CD4-positive, alpha-beta T cell (primary cell): ENCODE results near the gene FOXG1. TPM values are rescaled to one million over a fixed set of nuclear protein-coding genes. Genes with fewer than 3 reads are reported as not detected.

ENCODE experiments used
- ATAC-seq: fragments of 200-7000 bp; cut with Tn5 transposase; one replicate; pipeline ENCODE4 v1.10.0; 2022; ENCODE audit warnings: mild to moderate bottlenecking; ENCODE audit not compliant: poor library complexity
- CTCF ChIA-PET: fragments of 350-600 bp; sonication (Branson Sonifier 250); formaldehyde crosslinking; loops from one replicate; lab custom pipeline; 2021; ENCODE audit warnings: antibody characterized with exemption, inconsistent platforms; lab: Charles Lee
- POLR2A ChIA-PET: fragments of 350-600 bp; sonication (Branson Sonifier 250); formaldehyde crosslinking; loops from one replicate; lab custom pipeline; 2021; ENCODE audit warnings: antibody characterized with exemption, inconsistent platforms; lab: Charles Lee
- DNase-seq, 14 experiments: peaks; one replicate each; pipeline ENCODE4 v3.0.0-alpha.2; 2013 to 2020; ENCODE audit warnings: mixed read lengths in 2 of 14
- H3K27ac ChIP-seq, 2 donors: one replicate each; pipeline versions ENCODE4 v1.5.1 to v1.7.0; 2013; ENCODE audit warnings: low read length in 2 of 2, low read depth in 1 of 2, mild to moderate bottlenecking in 1 of 2
- H3K27me3 ChIP-seq, 2 experiments: 1 replicate in 1 of 2; 2 replicates in 1 of 2; pipeline versions ENCODE4 v1.6.1 to v1.7.0; 2013; ENCODE audit warnings: low read length in 2 of 2, control low read depth in 1 of 2, mild to moderate bottlenecking in 1 of 2, moderate library complexity in 1 of 2; ENCODE audit not compliant: insufficient read depth in 2 of 2, control insufficient read depth in 1 of 2
- H3K36me3 ChIP-seq: one replicate; pipeline ENCODE4 v1.6.1; 2013; ENCODE audit warnings: low read length, control low read depth; ENCODE audit not compliant: insufficient read depth
- H3K4me1 ChIP-seq: one replicate; pipeline ENCODE4 v1.6.1; 2013; ENCODE audit warnings: low read length, control low read depth; ENCODE audit not compliant: insufficient read depth
- H3K4me3 ChIP-seq: one replicate; pipeline ENCODE4 v1.5.1; 2013; ENCODE audit warnings: mild to moderate bottlenecking, low read length, moderate library complexity
- H3K9me3 ChIP-seq, 2 experiments: 1 replicate in 1 of 2; 2 replicates in 1 of 2; pipeline versions ENCODE4 v1.6.1 to v1.7.0; 2013; ENCODE audit warnings: low read length in 2 of 2, mild to moderate bottlenecking in 2 of 2, control low read depth in 1 of 2, moderate library complexity in 1 of 2; ENCODE audit not compliant: control insufficient read depth in 1 of 2, insufficient read depth in 1 of 2
- H3K27ac Mint-ChIP-seq: one replicate; pipeline ENCODE4 v1.8.0; 2020; ENCODE audit warnings: mixed read lengths
- H3K27me3 Mint-ChIP-seq: one replicate; pipeline ENCODE4 v1.8.0; 2021; ENCODE audit warnings: mixed read lengths
- H3K36me3 Mint-ChIP-seq: one replicate; pipeline ENCODE4 v1.8.0; 2021; ENCODE audit warnings: low read depth, mixed read lengths
- H3K4me1 Mint-ChIP-seq: one replicate; pipeline ENCODE4 v1.8.0; 2021; ENCODE audit warnings: low read depth, mixed read lengths
- H3K4me3 Mint-ChIP-seq: one replicate; pipeline ENCODE4 v1.8.0; 2020; ENCODE audit warnings: mild to moderate bottlenecking, mixed read lengths
- H3K9me3 Mint-ChIP-seq: one replicate; pipeline ENCODE4 v1.8.0; 2020; ENCODE audit warnings: mixed read lengths
- CTCF ChIP-seq: fragments of 200-600 bp; IDR thresholded peaks from one replicate; pipeline ENCODE4 v1.8.0; 2022; ENCODE audit warnings: antibody characterized with exemption, mild to moderate bottlenecking
- intact Hi-C, 2 experiments: fragments of 100-400 bp; cut with DNase I in 1 of 2; cut with micrococcal nuclease in 1 of 2; formaldehyde crosslinking; loops; one replicate each; pipeline versions ENCODE4 v1.15.1 to v1.9.0; 2023 to 2025; cut with DNase I, micrococcal nuclease
- total RNA-seq, 174 experiments: library from RNA in 2 of 174; stranded (reverse) in 2 of 174; gene quantifications; one replicate each; pipeline ENCODE4 v1.2.3 and lab custom pipeline; 2021 to 2026

FOXG1 gene
- total RNA-seq, 2 experiments from 2014 or later: not detected

DNA sequence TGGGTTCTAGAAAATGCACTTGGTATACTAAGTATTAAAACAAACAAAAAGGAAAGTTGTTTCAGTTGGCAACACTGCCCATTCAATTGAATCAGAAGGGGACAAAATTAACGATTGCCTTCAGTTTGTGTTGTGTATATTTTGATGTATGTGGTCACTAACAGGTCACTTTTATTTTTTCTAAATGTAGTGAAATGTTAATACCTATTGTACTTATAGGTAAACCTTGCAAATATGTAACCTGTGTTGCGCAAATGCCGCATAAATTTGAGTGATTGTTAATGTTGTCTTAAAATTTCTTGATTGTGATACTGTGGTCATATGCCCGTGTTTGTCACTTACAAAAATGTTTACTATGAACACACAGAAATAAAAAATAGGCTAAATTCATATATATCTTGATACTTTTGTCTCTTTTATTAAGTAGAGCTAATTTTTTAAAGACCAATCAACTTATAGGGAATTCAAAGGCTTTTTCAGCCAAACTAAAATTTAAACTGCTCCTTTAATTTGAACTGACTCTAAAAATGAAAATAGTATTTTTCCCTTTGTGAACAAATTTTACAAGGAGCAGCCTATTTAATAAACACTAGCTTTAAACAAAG, 2.8 kb downstream of the FOXG1 start:
- peaks cover 10% of the 10 kb centered on the region for H3K4me1 ChIP-seq
- no peak overlapping the region for H3K27ac ChIP-seq
- intact Hi-C loops: no loop called here
- Mint-ChIP-seq H3K27ac (no peak overlapping the region), H3K4me3 (no peak overlapping the region), H3K4me1 (peaks cover 14% of the 10 kb centered on the region), H3K9me3 (peaks cover 4% of the 10 kb centered on the region), H3K27me3 (peaks cover 78% of the 10 kb centered on the region), H3K36me3 (no peaks in the 10 kb centered on the region)
- no peaks in the 10 kb centered on the region for H3K36me3 ChIP-seq
- DNase-seq: no peak
- ATAC-seq: no peak
- no peak overlapping the region for H3K4me3 ChIP-seq
- H3K9me3 ChIP-seq: peaks cover 12 to 34% of the 10 kb centered on the region in 2 experiments
- CTCF ChIA-PET: no interaction called here
- H3K27me3 ChIP-seq: peaks cover 46 to 62% of the 10 kb centered on the region in 2 experiments
- POLR2A ChIA-PET: no interaction called here
- TF ChIP-seq CTCF: no peak

- Mint-ChIP-seq H3K9me3 (peaks cover 4% of the 10 kb centered on the region), H3K4me1 (peaks cover 11% of the 10 kb centered on the region), H3K27ac (no peak overlapping the region), H3K27me3 (peaks cover 78% of the 10 kb centered on the region), H3K36me3 (no peaks in the 10 kb centered on the region), H3K4me3 (no peak overlapping the region)
- CTCF ChIA-PET: no interaction called here
- peaks cover 43 to 62% of the 10 kb centered on the region in 2 experiments for H3K27me3 ChIP-seq
- DNase-seq: no peak
- no peak overlapping the region for H3K4me3 ChIP-seq
- peaks cover 12 to 39% of the 10 kb centered on the region in 2 experiments for H3K9me3 ChIP-seq
- H3K36me3 ChIP-seq: no peaks in the 10 kb centered on the region
- H3K4me1 ChIP-seq: peaks cover 10% of the 10 kb centered on the region
- TF ChIP-seq CTCF: no peak
- no peak overlapping the region for H3K27ac ChIP-seq
- ATAC-seq: no peak
- POLR2A ChIA-PET: no interaction called here
- intact Hi-C loops: no loop called here
Observed at GRCh38 chr14:28770061-28770460, 3.5 kb downstream of the FOXG1 start.

- no peak overlapping the region for H3K27ac Mint-ChIP-seq
- H3K27me3 ChIP-seq: peaks cover 38 to 62% of the 10 kb centered on the region in 2 experiments
Observed at GRCh38 chr14:28770630-28771029, 4.0 kb downstream of the FOXG1 start.

More at GRCh38 chr14:28770630-28771029, 4.0 kb downstream of the FOXG1 start:
- peaks cover 78% of the 10 kb centered on the region for H3K27me3 Mint-ChIP-seq
- ChIA-PET CTCF (no interaction called here), POLR2A (no interaction called here)
- ATAC-seq: no peak
- no peak for TF ChIP-seq CTCF
- H3K36me3 Mint-ChIP-seq: no peaks in the 10 kb centered on the region
- peaks cover 12 to 33% of the 10 kb centered on the region in 2 experiments for H3K9me3 ChIP-seq
- H3K4me1 Mint-ChIP-seq: peaks cover 5% of the 10 kb centered on the region
- peaks cover 5% of the 10 kb centered on the region for H3K9me3 Mint-ChIP-seq
- H3K36me3 ChIP-seq: no peaks in the 10 kb centered on the region
- H3K4me3 ChIP-seq: no peak overlapping the region
- DNase-seq: no peak
- no peak overlapping the region for H3K4me3 Mint-ChIP-seq
- peaks cover 6% of the 10 kb centered on the region for H3K4me1 ChIP-seq
- intact Hi-C loops: no loop called here
- no peak overlapping the region for H3K27ac ChIP-seq
